ENCODE results near the gene CCDC12.

GRCh38 chr3:47013231-47013630, 36.7 kb upstream of the CCDC12 start:
- TF ChIP-seq CTCF (IDR thresholded peaks at IDR 0.05) (no peak), POLR2A (IDR thresholded peaks at IDR 0.05) (no peak)

Data from lower leg skin (tissue), 3 donors.